ENCODE data around the gene KRT17. TPM values are rescaled to one million over a fixed set of nuclear protein-coding genes. Genes with fewer than 3 reads are reported as not detected.

The KRT17 gene
- total and polyA plus RNA-seq, 9 of the 15 experiments (the other 6 are each of a cell fraction or from before 2014, with no cell fraction given), result 0.23 to 0.25 TPM; not detected in 7

- in situ Hi-C loops (cut with MboI), result no loop called here
- WGBS (ENCODE audit: insufficient coverage, low coverage, missing lambda C conversion rate), result 3% methylated on average over 10 of the region's 13 CpGs
These were observed 5.9 kb downstream of the KRT17 start for GRCh38 chr17:41618341-41619035.

More at GRCh38 chr17:41618341-41619035, 5.9 kb downstream of the KRT17 start:
- BruUV-seq (replicated peaks), result no TSS peak
- FAIRE-seq (no peak), ATAC-seq (no peak), DNase-seq (ENCODE audit: extremely low read depth in 1 of 4, low spot score in 3 of 4) (no peak)
- ChIA-PET POLR2A (interaction anchor here (0.5 kb wide), 1 partner anchor 60 kb away, joined by 3 read pairs; no protein-coding TSS in a partner anchor), CTCF (ENCODE audit: low intra/inter-chr PET ratio) (no interaction called here)
- H3K9me1 ChIP-seq (ENCODE audit: control insufficient read depth, insufficient read depth, low read length), result peaks cover 5% of the 10 kb centered on the region
- H3K36me3 ChIP-seq (ENCODE audit: control insufficient read depth, insufficient read depth, low read length), result no peaks in the 10 kb centered on the region
- H3K4me1 ChIP-seq (replicated peaks in 1 of 2; ENCODE audit: control insufficient read depth in 2 of 2, insufficient read depth in 2 of 2, low read length in 2 of 2), result no peaks in the 10 kb centered on the region; a peak in 1 of 5 replicates
- H3K9ac ChIP-seq (ENCODE audit: insufficient read depth in 1 of 2, low read depth in 2 of 2, low read length in 2 of 2), result no peak overlapping the region
- H3K9me3 ChIP-seq (replicated peaks; ENCODE audit: control insufficient read depth, insufficient read depth, low read depth, low read length), result no peaks in the 10 kb centered on the region
- H2AFZ ChIP-seq (ENCODE audit: low read depth, low read length), result no peak overlapping the region
- H3K79me2 ChIP-seq (ENCODE audit: control insufficient read depth, insufficient read depth, low read length), result no peaks in the 10 kb centered on the region
- H3K27me3 ChIP-seq (ENCODE audit: control insufficient read depth in 2 of 2, insufficient read depth in 2 of 2, low read length in 2 of 2), result peaks cover 2 to 30% of the 10 kb centered on the region in 2 experiments; a peak in 2 of 5 replicates
- 0 out of 2 replicates have a peak, but pooled peaks cover 2% of the 10 kb centered on the region for H4K20me1 ChIP-seq (replicated peaks; ENCODE audit: control insufficient read depth, insufficient read depth, low read length)
- TF ChIP-seq, protein P1, sequence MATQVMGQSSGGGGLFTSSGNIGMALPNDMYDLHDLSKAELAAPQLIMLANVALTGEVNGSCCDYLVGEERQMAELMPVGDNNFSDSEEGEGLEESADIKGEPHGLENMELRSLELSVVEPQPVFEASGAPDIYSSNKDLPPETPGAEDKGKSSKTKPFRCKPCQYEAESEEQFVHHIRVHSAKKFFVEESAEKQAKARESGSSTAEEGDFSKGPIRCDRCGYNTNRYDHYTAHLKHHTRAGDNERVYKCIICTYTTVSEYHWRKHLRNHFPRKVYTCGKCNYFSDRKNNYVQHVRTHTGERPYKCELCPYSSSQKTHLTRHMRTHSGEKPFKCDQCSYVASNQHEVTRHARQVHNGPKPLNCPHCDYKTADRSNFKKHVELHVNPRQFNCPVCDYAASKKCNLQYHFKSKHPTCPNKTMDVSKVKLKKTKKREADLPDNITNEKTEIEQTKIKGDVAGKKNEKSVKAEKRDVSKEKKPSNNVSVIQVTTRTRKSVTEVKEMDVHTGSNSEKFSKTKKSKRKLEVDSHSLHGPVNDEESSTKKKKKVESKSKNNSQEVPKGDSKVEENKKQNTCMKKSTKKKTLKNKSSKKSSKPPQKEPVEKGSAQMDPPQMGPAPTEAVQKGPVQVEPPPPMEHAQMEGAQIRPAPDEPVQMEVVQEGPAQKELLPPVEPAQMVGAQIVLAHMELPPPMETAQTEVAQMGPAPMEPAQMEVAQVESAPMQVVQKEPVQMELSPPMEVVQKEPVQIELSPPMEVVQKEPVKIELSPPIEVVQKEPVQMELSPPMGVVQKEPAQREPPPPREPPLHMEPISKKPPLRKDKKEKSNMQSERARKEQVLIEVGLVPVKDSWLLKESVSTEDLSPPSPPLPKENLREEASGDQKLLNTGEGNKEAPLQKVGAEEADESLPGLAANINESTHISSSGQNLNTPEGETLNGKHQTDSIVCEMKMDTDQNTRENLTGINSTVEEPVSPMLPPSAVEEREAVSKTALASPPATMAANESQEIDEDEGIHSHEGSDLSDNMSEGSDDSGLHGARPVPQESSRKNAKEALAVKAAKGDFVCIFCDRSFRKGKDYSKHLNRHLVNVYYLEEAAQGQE (IDR thresholded peaks at IDR 0.05; ENCODE audit: borderline replicate concordance), result no peak
- TF ChIP-seq, protein P1 (CRISPR knock-in tag; IDR thresholded peaks at IDR 0.05; ENCODE audit: low read depth), result no peak
- intact Hi-C loops (cut with micrococcal nuclease), result no loop called here
- H3K4me2 ChIP-seq (ENCODE audit: insufficient read depth, low read length), result no peak overlapping the region
- H3K4me3 ChIP-seq, result no peak overlapping the region
- H3K27ac ChIP-seq (ENCODE audit: extremely low read depth, low read depth, low read length), result no peak overlapping the region
